GM21619 (cell line): ENCODE measurements around the gene HLA-G.
A peak's percentile ranks its signal among the peaks of the same experiment; 100 is the strongest.

Source experiments
- ATAC-seq: cut with Tn5 transposase; IDR thresholded peaks from one replicate; pipeline ENCODE4 v1.9.1; 2021; ENCODE audit not compliant: unreplicated experiment

Gene HLA-G

GRCh38 chr6:29816030-29816429 is 11.6 kb upstream of the HLA-G start:
- no peak for ATAC-seq

GRCh38 chr6:29818892-29819291 is 8.7 kb upstream of the HLA-G start:
- no peak for ATAC-seq

DNA sequence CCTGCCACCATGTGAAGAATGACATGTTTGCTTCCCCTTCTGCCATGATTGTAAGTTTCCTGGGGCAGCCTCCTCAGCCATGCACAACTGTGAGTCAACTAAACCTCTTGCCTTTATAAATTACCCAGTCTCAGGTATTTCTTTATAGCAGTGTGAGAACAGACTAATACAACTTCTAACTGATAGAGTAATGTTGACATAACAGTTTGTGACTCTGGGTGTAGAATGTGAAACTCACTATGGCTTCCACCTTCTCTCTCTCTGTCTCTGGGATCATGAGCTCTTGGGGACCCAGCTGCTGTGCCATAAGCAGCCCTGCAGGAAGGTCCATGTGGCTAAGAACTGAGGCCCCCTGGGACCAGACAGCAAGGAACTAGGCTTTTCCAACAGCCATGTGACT is 3.5 kb upstream of the HLA-G start:
- ATAC-seq: no peak

- ATAC-seq: no peak
Measured at GRCh38 chr6:29825848-29826247, 1.8 kb upstream of the HLA-G start.

- ATAC-seq: no peak
Measured at GRCh38 chr6:29826271-29826670, 1.4 kb upstream of the HLA-G start.

DNA sequence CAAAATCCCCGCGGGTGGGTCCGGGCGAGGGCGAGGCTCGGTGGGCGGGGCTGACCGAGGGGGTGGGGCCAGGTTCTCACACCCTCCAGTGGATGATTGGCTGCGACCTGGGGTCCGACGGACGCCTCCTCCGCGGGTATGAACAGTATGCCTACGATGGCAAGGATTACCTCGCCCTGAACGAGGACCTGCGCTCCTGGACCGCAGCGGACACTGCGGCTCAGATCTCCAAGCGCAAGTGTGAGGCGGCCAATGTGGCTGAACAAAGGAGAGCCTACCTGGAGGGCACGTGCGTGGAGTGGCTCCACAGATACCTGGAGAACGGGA is 809 bp downstream of the HLA-G start:
- no peak for ATAC-seq

DNA sequence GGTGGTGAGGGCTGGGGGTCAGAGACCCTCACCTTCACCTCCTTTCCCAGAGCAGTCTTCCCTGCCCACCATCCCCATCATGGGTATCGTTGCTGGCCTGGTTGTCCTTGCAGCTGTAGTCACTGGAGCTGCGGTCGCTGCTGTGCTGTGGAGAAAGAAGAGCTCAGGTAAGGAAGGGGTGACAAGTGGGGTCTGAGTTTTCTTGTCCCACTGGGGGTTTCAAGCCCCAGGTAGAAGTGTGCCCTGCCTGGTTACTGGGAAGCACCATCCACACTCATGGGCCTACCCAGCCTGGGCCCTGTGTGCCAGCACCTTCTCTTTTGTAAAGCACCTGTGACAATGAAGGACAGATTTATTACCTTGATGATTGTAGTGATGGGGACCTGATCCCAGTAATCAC is 2.1 kb downstream of the HLA-G start:
- ATAC-seq: no peak

- no peak for ATAC-seq
Measured at GRCh38 chr6:29830409-29830808, 2.8 kb downstream of the HLA-G start.

DNA sequence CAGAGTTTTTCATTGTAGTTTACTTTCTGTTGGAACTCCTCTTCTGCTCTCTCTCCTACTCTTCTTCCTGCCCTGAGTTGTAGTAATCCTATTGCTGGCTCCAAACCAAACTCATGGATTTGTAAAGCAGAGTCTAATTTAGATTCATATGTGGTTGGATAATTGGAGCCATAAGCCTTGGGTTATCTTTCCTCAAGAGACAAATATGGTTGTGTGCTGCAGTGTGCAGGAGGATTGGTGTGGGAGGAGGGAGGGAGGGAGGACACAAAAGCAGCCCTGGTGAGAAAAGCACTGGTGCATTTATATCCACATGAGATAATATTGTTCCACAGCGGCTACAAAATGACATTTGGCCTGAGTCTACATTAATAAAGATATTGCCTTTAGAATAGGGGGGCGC is 4.2 kb downstream of the HLA-G start:
- ATAC-seq: no peak

DNA sequence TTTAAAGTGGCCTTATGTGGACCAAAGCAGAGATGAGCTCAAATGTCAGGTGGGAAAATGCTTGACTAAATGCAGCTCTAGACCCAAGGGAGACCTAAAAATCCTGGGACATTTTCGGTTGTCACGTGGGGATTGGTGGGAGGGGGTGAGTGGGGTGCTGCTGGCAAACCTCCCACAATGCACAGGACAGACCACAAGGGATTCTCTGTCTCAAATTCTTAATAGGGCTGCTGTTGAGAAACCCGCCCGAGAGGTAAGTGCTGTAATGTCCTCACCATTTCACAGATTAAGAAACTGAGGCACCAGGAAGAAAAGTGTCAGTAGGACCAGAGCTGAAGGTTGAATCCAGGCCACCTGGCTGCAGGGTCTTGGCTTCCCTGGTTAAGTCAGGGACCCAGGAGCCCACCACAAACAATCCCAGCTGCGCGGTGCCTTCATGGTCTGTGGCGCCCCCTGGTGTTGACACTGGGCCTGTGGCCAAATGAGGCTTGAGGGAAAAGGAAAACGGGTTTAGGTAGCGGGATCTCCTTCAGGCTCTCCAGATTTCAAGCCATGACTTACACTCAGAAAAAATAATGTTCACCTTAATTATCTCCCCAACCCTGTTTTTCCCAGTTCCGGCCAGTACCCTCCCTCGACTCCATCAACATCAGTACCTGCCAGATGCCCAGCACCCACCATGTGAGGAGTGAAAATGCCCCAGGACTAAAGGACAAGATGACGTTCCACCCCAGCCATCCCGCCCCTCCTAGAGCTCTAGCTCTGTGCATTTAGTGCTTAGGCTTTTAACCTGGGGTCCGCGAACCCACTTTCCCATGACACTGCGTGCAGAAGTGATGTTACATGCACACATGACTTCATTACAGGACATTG is 7.2 kb downstream of the HLA-G start:
- ATAC-seq: no peak

GRCh38 chr6:29839917-29840316 is 12.3 kb downstream of the HLA-G start:
- no peak for ATAC-seq

GRCh38 chr6:29841030-29841429 is 13.4 kb downstream of the HLA-G start:
- ATAC-seq: no peak

GRCh38 chr6:29845405-29846006 is 17.9 kb downstream of the HLA-G start:
- ATAC-seq: no peak

DNA sequence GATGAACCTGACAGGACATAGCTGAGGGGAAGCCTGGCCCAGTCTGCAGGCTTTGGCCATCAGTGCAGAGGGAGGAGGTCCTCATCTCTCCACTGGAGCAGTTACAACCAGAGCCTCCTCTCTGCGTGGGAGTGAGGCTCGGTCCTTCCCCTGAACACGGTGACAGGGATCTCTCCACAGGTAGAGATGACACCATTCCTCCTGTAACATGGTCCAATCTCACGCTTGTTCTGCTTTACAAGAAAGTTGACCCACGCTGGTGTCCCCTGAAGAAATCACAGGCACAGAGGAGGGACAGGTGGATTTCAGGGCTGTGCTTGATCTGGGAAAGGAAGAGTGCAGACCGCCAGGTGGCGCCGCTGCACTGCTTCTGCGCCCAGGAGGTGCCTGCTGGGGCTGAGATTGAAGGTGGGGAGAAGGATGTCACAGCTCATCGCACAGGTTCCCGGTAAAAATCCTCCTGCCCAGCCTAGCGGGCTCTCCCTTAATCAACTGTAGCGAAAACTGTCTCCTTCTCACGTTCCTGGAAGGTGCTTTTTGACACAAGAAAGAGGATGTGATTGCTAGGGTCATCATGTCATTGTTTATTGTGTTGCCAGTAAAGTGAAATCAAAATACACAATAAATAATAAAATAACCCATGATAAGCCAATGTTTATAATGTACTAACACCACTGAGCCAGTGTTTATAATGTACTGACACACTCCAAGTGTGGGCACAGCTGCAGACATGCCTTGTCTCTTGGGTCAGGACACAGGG is 20.4 kb downstream of the HLA-G start:
- peak; percentile 51 for ATAC-seq

DNA sequence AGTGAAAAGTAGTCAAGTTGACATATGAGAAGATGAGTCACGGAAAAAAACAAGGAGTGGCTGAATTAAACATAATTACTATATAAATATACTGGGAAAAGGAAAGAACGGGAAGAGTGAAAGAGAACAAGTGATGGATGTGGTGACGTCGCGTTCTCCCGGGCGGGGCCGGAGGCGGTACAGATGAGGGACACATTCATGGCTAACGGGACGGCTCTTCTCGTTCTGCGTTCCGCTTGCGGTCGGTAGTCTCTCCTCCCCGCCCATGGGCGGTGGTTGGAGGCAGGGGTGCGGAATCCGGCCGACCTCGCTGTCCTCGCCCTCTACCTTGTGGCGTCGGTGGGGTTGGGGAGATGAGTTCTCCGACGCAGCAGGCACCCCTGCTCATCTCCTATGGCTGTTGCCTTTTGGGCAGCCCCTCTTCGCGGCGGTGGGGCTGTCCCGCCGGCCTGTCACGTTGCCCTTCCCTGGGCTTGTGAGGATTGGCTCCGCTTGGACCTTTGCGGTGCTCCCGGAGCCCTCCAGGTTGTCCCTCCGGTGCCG is 22.5 kb downstream of the HLA-G start:
- no peak for ATAC-seq

DNA sequence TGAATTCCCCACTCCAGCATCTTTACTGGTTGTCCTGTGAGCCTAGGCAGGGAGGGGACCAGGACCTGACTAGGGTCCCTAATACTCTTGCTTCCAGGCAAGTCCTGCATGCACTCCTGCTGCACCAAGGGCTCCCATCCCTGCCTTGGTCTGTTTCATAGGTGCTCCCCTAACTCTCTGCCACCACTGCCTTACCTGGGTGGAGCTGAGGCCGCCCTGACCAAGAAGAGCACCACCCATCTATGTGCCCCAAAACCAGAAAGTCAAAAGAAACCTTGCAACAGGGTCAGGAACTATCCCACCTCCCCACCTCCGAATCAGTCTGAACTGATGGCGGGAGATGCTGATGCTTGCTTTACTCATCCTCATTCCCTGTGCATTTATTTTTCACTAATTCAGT is 23.6 kb downstream of the HLA-G start:
- ATAC-seq: no peak

DNA sequence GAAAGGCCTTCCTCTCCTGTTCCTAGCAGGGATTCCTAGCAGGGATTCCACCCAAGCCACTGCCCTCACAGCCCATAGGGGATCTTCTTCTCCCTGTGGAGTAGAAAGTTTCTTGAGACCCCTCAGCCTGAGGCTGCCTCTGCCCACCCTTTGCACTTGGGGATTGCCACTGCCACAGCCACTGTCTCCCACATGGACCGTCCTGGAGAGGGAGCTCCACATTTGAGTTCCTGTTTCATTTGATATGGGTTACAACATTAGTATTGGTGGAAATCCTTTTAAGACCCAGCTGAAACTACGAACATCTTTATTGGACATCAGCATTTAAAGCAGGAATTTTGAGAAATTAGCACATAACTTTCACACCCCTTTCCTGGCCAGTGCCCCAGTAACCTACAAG is 25.6 kb downstream of the HLA-G start:
- ATAC-seq: no peak

- no peak for ATAC-seq
Measured at GRCh38 chr6:29858006-29858405, 30.4 kb downstream of the HLA-G start.

DNA sequence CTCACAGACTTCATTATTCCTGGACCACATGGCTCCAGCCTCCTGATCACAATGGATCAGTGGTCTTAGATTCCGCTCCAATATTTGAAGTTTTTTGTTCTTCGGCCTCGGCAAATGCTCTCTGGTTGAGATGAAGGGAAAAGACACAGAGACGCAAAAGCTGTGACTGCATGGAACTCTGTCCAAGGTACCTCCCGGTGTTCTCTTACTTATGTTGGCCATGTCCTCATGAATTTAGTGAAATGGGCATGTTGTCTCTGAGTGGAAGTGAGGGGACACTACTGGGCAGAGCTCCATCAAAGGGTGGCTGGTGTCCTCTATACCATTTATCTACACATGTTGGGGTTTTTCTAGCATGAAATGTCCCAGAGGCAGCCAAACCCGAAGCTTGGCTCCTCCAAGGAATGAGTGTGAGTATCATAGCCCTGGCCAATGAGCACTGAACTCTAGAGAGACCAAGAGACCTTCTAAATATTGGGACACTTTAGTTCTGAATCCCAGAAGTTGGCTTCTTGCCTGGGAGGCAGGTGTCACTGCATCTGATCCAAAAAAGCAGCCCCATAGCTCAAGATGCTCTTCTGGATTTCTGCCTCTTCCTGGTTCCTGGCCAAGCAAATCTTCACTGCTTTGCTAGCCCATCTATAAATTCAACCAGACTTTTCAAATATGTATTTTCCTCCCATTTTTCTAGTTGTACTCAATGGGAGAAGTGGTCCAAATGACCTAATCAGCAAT is 34.1 kb downstream of the HLA-G start:
- no peak for ATAC-seq

DNA sequence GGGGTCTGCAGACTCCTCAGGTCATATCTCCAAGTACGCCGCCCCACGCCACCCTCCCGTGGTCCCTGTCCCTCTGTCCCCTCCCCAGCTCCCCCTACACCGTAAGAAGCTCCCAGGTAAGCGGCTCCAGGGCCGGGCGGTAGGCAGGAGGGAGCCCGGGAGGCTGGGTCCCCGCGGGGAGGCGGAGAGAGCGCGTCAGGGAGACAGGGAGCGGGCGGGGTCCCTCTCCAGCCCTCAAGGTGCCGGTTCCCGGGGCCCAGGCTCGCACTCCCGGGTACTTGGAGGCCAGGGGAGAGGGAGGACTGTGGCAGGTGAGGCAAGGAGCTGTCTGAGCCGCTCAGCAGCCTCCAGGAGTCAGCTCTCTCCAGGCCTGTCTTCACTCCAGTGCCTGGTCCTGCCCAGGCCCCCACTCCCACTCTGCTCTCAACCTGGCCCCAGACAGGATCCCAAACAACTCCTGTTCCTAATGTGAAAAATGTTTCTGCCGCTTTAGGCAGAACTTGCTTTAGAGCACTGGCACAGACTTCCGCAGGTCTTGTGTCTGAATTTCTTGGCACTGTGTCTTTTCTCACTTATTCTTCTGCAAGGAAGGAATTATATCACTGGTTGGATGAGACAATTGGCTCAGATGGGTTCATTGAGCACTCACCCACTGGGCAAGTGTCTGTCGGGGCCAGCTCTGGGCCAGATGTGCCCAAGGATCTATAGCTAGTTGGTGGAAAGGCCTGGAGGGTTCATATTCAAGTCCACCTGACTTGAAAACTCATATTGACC is 36.6 kb downstream of the HLA-G start:
- no peak for ATAC-seq
